ENCODE measurements around the gene RNF25. TPM values are rescaled to one million over a fixed set of nuclear protein-coding genes. Genes with fewer than 3 reads are reported as not detected.

RNF25 gene
- total and polyA plus RNA-seq, 2 of the 4 experiments (the other 2 are of a cell fraction): 56.5 to 78.1 TPM

DNA sequence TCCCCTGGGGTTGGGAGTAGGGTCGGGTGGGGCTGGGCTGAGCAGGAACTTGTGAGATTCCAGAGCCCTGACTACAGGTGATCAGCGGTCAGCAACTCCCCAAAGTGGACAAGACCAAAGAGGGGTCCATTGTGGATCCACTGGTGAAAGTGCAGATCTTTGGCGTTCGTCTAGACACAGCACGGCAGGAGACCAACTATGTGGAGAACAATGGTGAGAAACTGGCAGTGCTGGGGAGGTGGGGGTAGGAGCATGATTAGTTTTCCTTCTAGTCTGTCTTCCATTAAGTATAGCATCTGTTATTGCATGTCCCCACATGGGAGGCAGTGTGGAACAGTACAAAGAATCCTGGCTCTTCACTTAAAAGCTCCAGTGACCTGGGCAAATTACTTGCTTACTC is 36.1 kb downstream of the RNF25 start:
- no TSS peak for BruUV-seq (replicated peaks)

More for the DNA sequence above, 36.1 kb downstream of the RNF25 start:
- no peaks in the 10 kb centered on the region for H3K9me3 ChIP-seq (ENCODE audit: control insufficient read depth, insufficient read depth, low read length)
- H2BK120ac ChIP-seq (ENCODE audit: low read depth, low read length): no peak overlapping the region
- POLR2A ChIA-PET (ENCODE audit: unreplicated experiment): no interaction called here
- no peak overlapping the region for H3K14ac ChIP-seq (replicated peaks; ENCODE audit: low read depth, low read length)
- no peak for TF ChIP-seq NFE2L2 (IDR thresholded peaks at IDR 0.05; ENCODE audit: low read depth, low read length)
- no peak for TF ChIP-seq FOS (IDR thresholded peaks at IDR 0.05; ENCODE audit: low read depth, low read length)
- TF ChIP-seq CHD1 (IDR thresholded peaks at IDR 0.05; ENCODE audit: low read depth, low read length): no peak
- TF ChIP-seq MAZ (IDR thresholded peaks at IDR 0.05; ENCODE audit: borderline replicate concordance, low read depth, low read length): no peak
- no peak for TF ChIP-seq MXI1 (IDR thresholded peaks at IDR 0.05; ENCODE audit: borderline replicate concordance, low read depth, low read length)
- TF ChIP-seq, protein P1, sequence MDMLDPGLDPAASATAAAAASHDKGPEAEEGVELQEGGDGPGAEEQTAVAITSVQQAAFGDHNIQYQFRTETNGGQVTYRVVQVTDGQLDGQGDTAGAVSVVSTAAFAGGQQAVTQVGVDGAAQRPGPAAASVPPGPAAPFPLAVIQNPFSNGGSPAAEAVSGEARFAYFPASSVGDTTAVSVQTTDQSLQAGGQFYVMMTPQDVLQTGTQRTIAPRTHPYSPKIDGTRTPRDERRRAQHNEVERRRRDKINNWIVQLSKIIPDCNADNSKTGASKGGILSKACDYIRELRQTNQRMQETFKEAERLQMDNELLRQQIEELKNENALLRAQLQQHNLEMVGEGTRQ (IDR thresholded peaks at IDR 0.05; ENCODE audit: low read depth, low read length): no peak
- TF ChIP-seq RFX5 (IDR thresholded peaks at IDR 0.05; ENCODE audit: low read depth, low read length): no peak
- no peak for TF ChIP-seq POLR2A (IDR thresholded peaks at IDR 0.05; ENCODE audit: low read depth, low read length)
- no peak for TF ChIP-seq SMC3 (IDR thresholded peaks at IDR 0.05; ENCODE audit: low read depth, low read length)
- TF ChIP-seq, protein P2, sequence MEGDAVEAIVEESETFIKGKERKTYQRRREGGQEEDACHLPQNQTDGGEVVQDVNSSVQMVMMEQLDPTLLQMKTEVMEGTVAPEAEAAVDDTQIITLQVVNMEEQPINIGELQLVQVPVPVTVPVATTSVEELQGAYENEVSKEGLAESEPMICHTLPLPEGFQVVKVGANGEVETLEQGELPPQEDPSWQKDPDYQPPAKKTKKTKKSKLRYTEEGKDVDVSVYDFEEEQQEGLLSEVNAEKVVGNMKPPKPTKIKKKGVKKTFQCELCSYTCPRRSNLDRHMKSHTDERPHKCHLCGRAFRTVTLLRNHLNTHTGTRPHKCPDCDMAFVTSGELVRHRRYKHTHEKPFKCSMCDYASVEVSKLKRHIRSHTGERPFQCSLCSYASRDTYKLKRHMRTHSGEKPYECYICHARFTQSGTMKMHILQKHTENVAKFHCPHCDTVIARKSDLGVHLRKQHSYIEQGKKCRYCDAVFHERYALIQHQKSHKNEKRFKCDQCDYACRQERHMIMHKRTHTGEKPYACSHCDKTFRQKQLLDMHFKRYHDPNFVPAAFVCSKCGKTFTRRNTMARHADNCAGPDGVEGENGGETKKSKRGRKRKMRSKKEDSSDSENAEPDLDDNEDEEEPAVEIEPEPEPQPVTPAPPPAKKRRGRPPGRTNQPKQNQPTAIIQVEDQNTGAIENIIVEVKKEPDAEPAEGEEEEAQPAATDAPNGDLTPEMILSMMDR (conservative IDR thresholded peaks at IDR 0.05; ENCODE audit: low read depth, low read length): no peak
- no peak for TF ChIP-seq BHLHE40 (IDR thresholded peaks at IDR 0.05; ENCODE audit: low read depth, low read length)
- TF ChIP-seq, protein P3, sequence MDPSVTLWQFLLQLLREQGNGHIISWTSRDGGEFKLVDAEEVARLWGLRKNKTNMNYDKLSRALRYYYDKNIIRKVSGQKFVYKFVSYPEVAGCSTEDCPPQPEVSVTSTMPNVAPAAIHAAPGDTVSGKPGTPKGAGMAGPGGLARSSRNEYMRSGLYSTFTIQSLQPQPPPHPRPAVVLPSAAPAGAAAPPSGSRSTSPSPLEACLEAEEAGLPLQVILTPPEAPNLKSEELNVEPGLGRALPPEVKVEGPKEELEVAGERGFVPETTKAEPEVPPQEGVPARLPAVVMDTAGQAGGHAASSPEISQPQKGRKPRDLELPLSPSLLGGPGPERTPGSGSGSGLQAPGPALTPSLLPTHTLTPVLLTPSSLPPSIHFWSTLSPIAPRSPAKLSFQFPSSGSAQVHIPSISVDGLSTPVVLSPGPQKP (IDR thresholded peaks at IDR 0.05; ENCODE audit: borderline replicate concordance, low read depth, low read length): no peak
- TF ChIP-seq CEBPB (IDR thresholded peaks at IDR 0.05; ENCODE audit: low read depth, low read length): no peak
- TF ChIP-seq RCOR1 (IDR thresholded peaks at IDR 0.05; ENCODE audit: insufficient replicate concordance, low read length): no peak
- TF ChIP-seq MAFK (IDR thresholded peaks at IDR 0.05; ENCODE audit: low read depth, low read length): no peak
- no peak for TF ChIP-seq RAD21 (IDR thresholded peaks at IDR 0.05; ENCODE audit: low read length)
- dilution Hi-C loops (cut with HindIII; ENCODE audit: low sequenced_read_pairs, unreplicated experiment): no loop called here
- H3K4me3 ChIP-seq (ENCODE audit: insufficient read depth, low read depth, low read length): no peak overlapping the region
- peaks cover 8% of the 10 kb centered on the region; the same call in 1 of the 2 replicates for H3K9me1 ChIP-seq (ENCODE audit: insufficient read depth, low read length)
- no peak overlapping the region for H3K56ac ChIP-seq (ENCODE audit: extremely low read depth, insufficient read depth, low read length)
- no peak overlapping the region for H2BK20ac ChIP-seq (ENCODE audit: low read depth, low read length)
- no peak overlapping the region for H2BK5ac ChIP-seq (ENCODE audit: low read depth, low read length, poor library complexity, severe bottlenecking)
- H3K18ac ChIP-seq (ENCODE audit: low read depth, low read length): no peak overlapping the region
- H3K23ac ChIP-seq (ENCODE audit: low read depth, low read length): no peak overlapping the region
- H4K5ac ChIP-seq (ENCODE audit: low read depth, low read length): no peak overlapping the region
- no CpG with 5 or more reads among the region's 5 CpGs for WGBS, 2 experiments (ENCODE audit: extremely low coverage in 2 of 2, insufficient read length in 1 of 2)
- H4K8ac ChIP-seq (ENCODE audit: low read depth in 2 of 2, low read length in 2 of 2): no peak overlapping the region
- no peak overlapping the region for H2AFZ ChIP-seq (replicated peaks; ENCODE audit: low read length, poor library complexity)
- intact Hi-C loops (cut with micrococcal nuclease): no loop called here
- H3K36me3 ChIP-seq (ENCODE audit: control insufficient read depth, insufficient read depth, low read length): peaks cover 48% of the 10 kb centered on the region
- CTCF ChIA-PET: no interaction called here
- in situ Hi-C loops (cut with MboI; ENCODE audit: low sequenced_read_pairs): no loop called here
- ATAC-seq (ENCODE audit: low read depth) (no peak), DNase-seq (no peak)
- no peaks in the 10 kb centered on the region for H3K27me3 ChIP-seq (ENCODE audit: control insufficient read depth, insufficient read depth, low read length)
- peaks cover under 1% of the 10 kb centered on the region; the same call in 1 of the 2 replicates for H3K4me1 ChIP-seq (ENCODE audit: control insufficient read depth, insufficient read depth, low read length)
- H3K4ac ChIP-seq (ENCODE audit: low read depth, low read length): no peak overlapping the region
- H4K91ac ChIP-seq (ENCODE audit: insufficient read depth, low read depth, low read length): no peak overlapping the region
- no peak overlapping the region for H2AK9ac ChIP-seq (replicated peaks; ENCODE audit: low read depth, low read length, poor library complexity)
- no peak overlapping the region for H3K4me2 ChIP-seq (ENCODE audit: low read depth, low read length)
- H3K79me1 ChIP-seq (ENCODE audit: low read depth in 1 of 2, low read length in 2 of 2): no peaks in the 10 kb centered on the region
- no peaks in the 10 kb centered on the region for H4K20me1 ChIP-seq (ENCODE audit: insufficient read depth, low read length)
- H3K27ac ChIP-seq (ENCODE audit: insufficient read depth, low read length): no peak overlapping the region
- no peak overlapping the region for H3K9ac ChIP-seq (ENCODE audit: low read depth, low read length)
- no peak overlapping the region for H2BK15ac ChIP-seq (ENCODE audit: low read depth, low read length)
- H2AK5ac ChIP-seq (ENCODE audit: low read depth, low read length): no peak overlapping the region
